Caco-2 (cell line): ENCODE measurements around the gene UBE2O. TPM values are rescaled to one million over a fixed set of nuclear protein-coding genes. Genes with fewer than 3 reads are reported as not detected.

Experiments used
- BruUV-seq: library from RNA; stranded (reverse); fragments of 400-500 nt; replicated peaks from 2 replicates; lab custom pipeline; 2021; lab: Mats Ljungman, UMichigan
- CTCF ChIA-PET: fragments of 300-600 bp; sonication (Branson Sonifier 250); formaldehyde crosslinking; loops from one replicate; lab custom pipeline; 2022; ENCODE audit warnings: antibody characterized with exemption; lab: Charles Lee
- POLR2A ChIA-PET: fragments of 300-600 bp; sonication (Branson Sonifier 250); formaldehyde crosslinking; loops from one replicate; lab custom pipeline; 2022; ENCODE audit warnings: antibody characterized with exemption; lab: Charles Lee
- DNase-seq, 2 experiments: peaks; one replicate each; pipeline versions ENCODE4 v3.0.0 to v3.0.0-alpha.2; 2020 to 2022
- H3K27me3 ChIP-seq: replicated peaks from 2 replicates; pipeline ENCODE4 v1.6.0; 2011; ENCODE audit warnings: low read length; ENCODE audit not compliant: control insufficient read depth, insufficient read depth
- H3K36me3 ChIP-seq: 2 replicates; pipeline ENCODE4 v1.5.1; 2011; ENCODE audit warnings: low read length; ENCODE audit not compliant: control insufficient read depth, insufficient read depth
- H3K4me1 ChIP-seq: fragments of 250-450 bp; sonication (Bioruptor Pico); 2 replicates; pipeline ENCODE4 v1.5.1; 2020; ENCODE audit warnings: mild to moderate bottlenecking
- H3K4me3 ChIP-seq: 2 replicates; pipeline ENCODE4 v1.5.1; 2011; ENCODE audit warnings: low read depth, mild to moderate bottlenecking, control low read depth, low read length
- H3K9me3 ChIP-seq: fragments of 250-450 bp; sonication (Bioruptor Pico); 2 replicates; pipeline ENCODE4 v1.5.1; 2020; ENCODE audit warnings: mild to moderate bottlenecking, moderate library complexity
- H3K27ac Mint-ChIP-seq: one replicate; pipeline ENCODE4 v1.8.0; 2022; ENCODE audit warnings: mixed read lengths; ENCODE audit not compliant: unreplicated experiment
- H3K27me3 Mint-ChIP-seq: one replicate; pipeline ENCODE4 v1.8.0; 2022; ENCODE audit warnings: mixed read lengths; ENCODE audit not compliant: insufficient read depth, unreplicated experiment
- H3K36me3 Mint-ChIP-seq: one replicate; pipeline ENCODE4 v1.8.0; 2022; ENCODE audit warnings: mild to moderate bottlenecking, mixed read lengths; ENCODE audit not compliant: insufficient read depth, unreplicated experiment
- H3K4me1 Mint-ChIP-seq: one replicate; pipeline ENCODE4 v1.8.0; 2022; ENCODE audit warnings: low read depth, mixed read lengths; ENCODE audit not compliant: unreplicated experiment
- H3K4me3 Mint-ChIP-seq: one replicate; pipeline ENCODE4 v1.8.0; 2022; ENCODE audit warnings: mild to moderate bottlenecking, moderate library complexity, mixed read lengths; ENCODE audit not compliant: unreplicated experiment
- H3K9me3 Mint-ChIP-seq: one replicate; pipeline ENCODE4 v1.8.0; 2022; ENCODE audit warnings: mixed read lengths; ENCODE audit not compliant: unreplicated experiment
- CTCF ChIP-seq, 2 experiments: fragments of 200-600 bp in 1 of 2; IDR thresholded peaks; 1 replicate in 1 of 2; 2 replicates in 1 of 2; pipeline versions ENCODE4 v1.5.1 to v1.8.0; 2011 to 2022; ENCODE audit warnings: antibody characterized with exemption in 1 of 2, control low read depth in 1 of 2, inconsistent platforms in 1 of 2, low read depth in 1 of 2, low read length in 1 of 2, mild to moderate bottlenecking in 1 of 2, moderate library complexity in 1 of 2; ENCODE audit not compliant: insufficient read depth in 1 of 2, severe bottlenecking in 1 of 2, unreplicated experiment in 1 of 2
- intact Hi-C: fragments of 100-400 bp; cut with micrococcal nuclease; formaldehyde crosslinking; loops from one replicate; pipeline ENCODE4 v1.10.0; 2022; ENCODE audit not compliant: unreplicated experiment
- total RNA-seq: library from RNA; stranded (reverse); gene quantifications from 2 replicates; pipeline ENCODE4 v1.2.3, GENCODE V29; 2022

UBE2O gene
- total RNA-seq, 1 experiment from 2014 or later, result 37.6 TPM

GRCh38 chr17:76445697-76446448 lies 7.1 kb downstream of the UBE2O start:
- no TSS peak for BruUV-seq
- no peak overlapping the region for H3K4me3 Mint-ChIP-seq
- no peak for TF ChIP-seq CTCF (IDR thresholded peaks at IDR 0.05; ENCODE audit: insufficient read depth in 1 of 2, low read depth in 1 of 2, low read length in 1 of 2, severe bottlenecking in 1 of 2, unreplicated experiment in 1 of 2)
- H3K27me3 Mint-ChIP-seq, result no peaks in the 10 kb centered on the region
- DNase-seq, result no peak
- Histone ChIP-seq H3K27me3 (no peaks in the 10 kb centered on the region), H3K4me3 (no peak overlapping the region), H3K9me3 (no peaks in the 10 kb centered on the region), H3K36me3 (no peaks in the 10 kb centered on the region; the same call in 1 of the 2 replicates), H3K4me1 (peaks cover 32% of the 10 kb centered on the region)
- no peaks in the 10 kb centered on the region for H3K9me3 Mint-ChIP-seq
- intact Hi-C loops, result no loop called here
- CTCF ChIA-PET, result interaction anchor here (0.6 to 1.7 kb wide), 4 partner anchors 10 to 111 kb away, joined by 3 to 8 read pairs (median 3); no protein-coding TSS in a partner anchor
- peaks cover 7% of the 10 kb centered on the region for H3K36me3 Mint-ChIP-seq
- peak overlapping the region; percentile 32 for H3K27ac Mint-ChIP-seq
- POLR2A ChIA-PET, result interaction anchor here (0.5 kb wide), 1 partner anchor 36 kb away, joined by 3 read pairs; no protein-coding TSS in a partner anchor
- H3K4me1 Mint-ChIP-seq, result peaks cover 37% of the 10 kb centered on the region

- ChIA-PET CTCF (interaction anchor here (0.7 kb wide), 2 partner anchors 9 to 33 kb away, joined by 3 read pairs; no protein-coding TSS in a partner anchor), POLR2A (interaction anchor here (0.6 kb wide), 1 partner anchor 13 kb away, joined by 3 read pairs; no protein-coding TSS in a partner anchor)
- DNase-seq, result no peak
- BruUV-seq, result no TSS peak
- Mint-ChIP-seq H3K27me3 (no peaks in the 10 kb centered on the region), H3K9me3 (no peaks in the 10 kb centered on the region), H3K4me1 (peaks cover 40% of the 10 kb centered on the region), H3K4me3 (no peak overlapping the region), H3K27ac (peak overlapping the region; percentile 32), H3K36me3 (peaks cover 7% of the 10 kb centered on the region)
- Histone ChIP-seq H3K27me3 (no peaks in the 10 kb centered on the region), H3K36me3 (no peaks in the 10 kb centered on the region; the same call in 1 of the 2 replicates), H3K4me1 (peaks cover 32% of the 10 kb centered on the region), H3K4me3 (no peak overlapping the region), H3K9me3 (no peaks in the 10 kb centered on the region)
- intact Hi-C loops, result loop anchor here (5.0 kb wide), 1 partner anchor 117 kb away; no protein-coding TSS in a partner anchor
- no peak for TF ChIP-seq CTCF (IDR thresholded peaks at IDR 0.05; ENCODE audit: insufficient read depth in 1 of 2, low read depth in 1 of 2, low read length in 1 of 2, severe bottlenecking in 1 of 2, unreplicated experiment in 1 of 2)
Observed at GRCh38 chr17:76444518-76445311, 8.2 kb downstream of the UBE2O start.
